Liver (tissue), 9 donors: Measurements from ENCODE around the gene SLC25A38. TPM values are rescaled to one million over a fixed set of nuclear protein-coding genes. Genes with fewer than 3 reads are reported as not detected.

Experiments used
- DNase-seq: peaks from one replicate; pipeline ENCODE4 v3.0.0-alpha.2; 2017; ENCODE audit warnings: low spot score
- H3K27ac ChIP-seq, 2 donors: one replicate each; pipeline ENCODE4 v1.7.0; 2013; ENCODE audit warnings: inconsistent platforms in 2 of 2, low read length in 2 of 2, control low read depth in 1 of 2, low read depth in 1 of 2, mild to moderate bottlenecking in 1 of 2
- H3K27me3 ChIP-seq, 4 donors: one replicate each; pipeline versions ENCODE4 v1.6.1 to v1.7.0; 2013; ENCODE audit warnings: low read length in 3 of 4, inconsistent platforms in 1 of 4, mild to moderate bottlenecking in 1 of 4, moderate library complexity in 1 of 4; ENCODE audit not compliant: control insufficient read depth in 4 of 4, insufficient read depth in 4 of 4
- H3K36me3 ChIP-seq, 4 donors: one replicate each; pipeline versions ENCODE4 v1.6.1 to v1.7.0; 2013; ENCODE audit warnings: low read length in 3 of 4, mild to moderate bottlenecking in 3 of 4, low read depth in 1 of 4, moderate library complexity in 1 of 4; ENCODE audit not compliant: control insufficient read depth in 4 of 4, insufficient read depth in 3 of 4
- H3K4me1 ChIP-seq, 4 donors: one replicate each; pipeline versions ENCODE4 v1.6.1 to v1.7.0; 2013; ENCODE audit warnings: low read length in 3 of 4, mild to moderate bottlenecking in 3 of 4, moderate library complexity in 1 of 4; ENCODE audit not compliant: control insufficient read depth in 4 of 4, insufficient read depth in 4 of 4
- H3K4me3 ChIP-seq, 3 donors: one replicate each; pipeline versions ENCODE4 v1.6.1 to v1.7.0; 2013; ENCODE audit warnings: low read length in 3 of 3, control low read depth in 1 of 3, low read depth in 1 of 3, mild to moderate bottlenecking in 1 of 3
- H3K9ac ChIP-seq, 2 donors: one replicate each; pipeline ENCODE4 v1.7.0; 2013; ENCODE audit warnings: low read length in 2 of 2, mild to moderate bottlenecking in 2 of 2, moderate library complexity in 2 of 2, control low read depth in 1 of 2, low read depth in 1 of 2
- H3K9me3 ChIP-seq, 4 donors: one replicate each; pipeline versions ENCODE4 v1.6.1 to v1.7.0; 2013; ENCODE audit warnings: low read length in 3 of 4; ENCODE audit not compliant: control insufficient read depth in 4 of 4
- ATF3 ChIP-seq: IDR thresholded peaks from 2 replicates; pipeline ENCODE4 v1.6.1; 2016; ENCODE audit warnings: antibody characterized with exemption
- CTCF ChIP-seq: fragments of 150-350 bp; IDR thresholded peaks from 2 replicates; pipeline ENCODE4 v1.5.1; 2017; ENCODE audit warnings: improper control_type of control experiment, low read depth, low read length; ENCODE audit not compliant: missing input control
- EGR1 ChIP-seq, 2 donors: IDR thresholded peaks; 2 replicates each; pipeline ENCODE4 v1.6.1; 2016 to 2018; ENCODE audit warnings: antibody characterized with exemption in 2 of 2, low read depth in 2 of 2
- FOXA1 ChIP-seq: IDR thresholded peaks from 2 replicates; pipeline ENCODE4 v1.6.1; 2016; ENCODE audit warnings: antibody characterized with exemption
- FOXA2 ChIP-seq: IDR thresholded peaks from 2 replicates; pipeline ENCODE4 v1.6.1; 2016; ENCODE audit warnings: antibody characterized with exemption
- GABPA ChIP-seq, 2 donors: IDR thresholded peaks in 1 of 2; conservative IDR thresholded peaks in 1 of 2; 2 replicates each; pipeline ENCODE4 v1.6.1; 2016; ENCODE audit warnings: antibody characterized with exemption in 2 of 2, mild to moderate bottlenecking in 1 of 2, moderate library complexity in 1 of 2
- HNF4A ChIP-seq, 2 donors: conservative IDR thresholded peaks; 2 replicates each; pipeline ENCODE4 v1.6.1; 2016; ENCODE audit warnings: antibody characterized with exemption in 2 of 2, mild to moderate bottlenecking in 2 of 2
- HNF4G ChIP-seq: IDR thresholded peaks from 2 replicates; pipeline ENCODE4 v1.6.1; 2016; ENCODE audit warnings: antibody characterized with exemption
- JUND ChIP-seq, 2 donors: IDR thresholded peaks; 2 replicates each; pipeline ENCODE4 v1.6.1; 2016; ENCODE audit warnings: antibody characterized with exemption in 2 of 2
- NR2F2 ChIP-seq: IDR thresholded peaks from 2 replicates; pipeline ENCODE4 v1.6.1; 2016; ENCODE audit warnings: antibody characterized with exemption
- RAD21 ChIP-seq, 2 donors: IDR thresholded peaks; 2 replicates each; pipeline ENCODE4 v1.6.1; 2016; ENCODE audit warnings: antibody characterized with exemption in 2 of 2, mild to moderate bottlenecking in 2 of 2
- RXRA ChIP-seq, 2 donors: IDR thresholded peaks; 2 replicates each; pipeline ENCODE4 v1.6.1; 2017 to 2018; ENCODE audit warnings: antibody characterized with exemption in 2 of 2, mild to moderate bottlenecking in 1 of 2
- SP1 ChIP-seq: IDR thresholded peaks from 2 replicates; pipeline ENCODE4 v1.6.1; 2018; ENCODE audit warnings: antibody characterized with exemption, mild to moderate bottlenecking
- TAF1 ChIP-seq: conservative IDR thresholded peaks from 2 replicates; pipeline ENCODE4 v1.6.1; 2016; ENCODE audit warnings: antibody characterized with exemption, mild to moderate bottlenecking
- YY1 ChIP-seq: IDR thresholded peaks from 2 replicates; pipeline ENCODE4 v1.6.1; 2016; ENCODE audit warnings: antibody characterized with exemption, mild to moderate bottlenecking
- ZBTB33 ChIP-seq: IDR thresholded peaks from 2 replicates; pipeline ENCODE4 v1.6.1; 2016; ENCODE audit warnings: antibody characterized with exemption
- WGBS: extraction: QIAGEN DNeasy Blood & Tissue Kit; methylation state at CpG from one replicate; pipeline ENCODE4 v1.1.7; 2013; 5-methylcytosine and 5-hydroxymethylcytosine counted together
- polyA plus RNA-seq, 2 donors: library from polyadenylated mRNA; stranded (reverse) in 1 of 2; unstranded in 1 of 2; fragments of 200-250 nt in 1 of 2; fragments of >200 nt in 1 of 2; fragmentation: Nextera tagmentation in 1 of 2; extraction: Ambion mirVana in 1 of 2; gene quantifications; one replicate each; pipeline versions ENCODE4 v1.2.1 to v1.2.3, GENCODE V29; 2013 to 2015
- total RNA-seq, 2 donors: library from RNA; depleted of rRNA; stranded (reverse); fragments of >200 nt; gene quantifications; one replicate each; pipeline ENCODE4 v1.2.3, GENCODE V29; 2014
- TF ChIP-seq, protein P1 (sequence below): IDR thresholded peaks from 2 replicates; pipeline ENCODE4 v1.6.1; 2016; ENCODE audit warnings: antibody characterized with exemption
- TF ChIP-seq, protein P2 (sequence below): IDR thresholded peaks from 2 replicates; pipeline ENCODE4 v1.6.1; 2016; ENCODE audit warnings: antibody characterized with exemption, mild to moderate bottlenecking
- donor health status: healthy.
- donor health status: healthy.
- donor health status: healthy.
- donor health status: healthy.
- donor health status: healthy.

The SLC25A38 gene
- total and polyA plus RNA-seq, 4 donors: 19.8 to 44.4 (median 24.3) TPM

GRCh38 chr3:39435006-39435748 lies 52.0 kb downstream of the SLC25A38 start:
- DNase-seq: no peak
- H3K9me3 ChIP-seq: no peaks in the 10 kb centered on the region
- H3K4me3 ChIP-seq: no peak overlapping the region
- H3K27ac ChIP-seq: no peak overlapping the region
- no peaks in the 10 kb centered on the region for H3K27me3 ChIP-seq
- TF ChIP-seq, protein P1, sequence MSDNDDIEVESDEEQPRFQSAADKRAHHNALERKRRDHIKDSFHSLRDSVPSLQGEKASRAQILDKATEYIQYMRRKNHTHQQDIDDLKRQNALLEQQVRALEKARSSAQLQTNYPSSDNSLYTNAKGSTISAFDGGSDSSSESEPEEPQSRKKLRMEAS: no peak
- no peak for TF ChIP-seq JUND (IDR thresholded peaks at IDR 0.05)
- no peak for TF ChIP-seq HNF4G
- TF ChIP-seq, protein P2, sequence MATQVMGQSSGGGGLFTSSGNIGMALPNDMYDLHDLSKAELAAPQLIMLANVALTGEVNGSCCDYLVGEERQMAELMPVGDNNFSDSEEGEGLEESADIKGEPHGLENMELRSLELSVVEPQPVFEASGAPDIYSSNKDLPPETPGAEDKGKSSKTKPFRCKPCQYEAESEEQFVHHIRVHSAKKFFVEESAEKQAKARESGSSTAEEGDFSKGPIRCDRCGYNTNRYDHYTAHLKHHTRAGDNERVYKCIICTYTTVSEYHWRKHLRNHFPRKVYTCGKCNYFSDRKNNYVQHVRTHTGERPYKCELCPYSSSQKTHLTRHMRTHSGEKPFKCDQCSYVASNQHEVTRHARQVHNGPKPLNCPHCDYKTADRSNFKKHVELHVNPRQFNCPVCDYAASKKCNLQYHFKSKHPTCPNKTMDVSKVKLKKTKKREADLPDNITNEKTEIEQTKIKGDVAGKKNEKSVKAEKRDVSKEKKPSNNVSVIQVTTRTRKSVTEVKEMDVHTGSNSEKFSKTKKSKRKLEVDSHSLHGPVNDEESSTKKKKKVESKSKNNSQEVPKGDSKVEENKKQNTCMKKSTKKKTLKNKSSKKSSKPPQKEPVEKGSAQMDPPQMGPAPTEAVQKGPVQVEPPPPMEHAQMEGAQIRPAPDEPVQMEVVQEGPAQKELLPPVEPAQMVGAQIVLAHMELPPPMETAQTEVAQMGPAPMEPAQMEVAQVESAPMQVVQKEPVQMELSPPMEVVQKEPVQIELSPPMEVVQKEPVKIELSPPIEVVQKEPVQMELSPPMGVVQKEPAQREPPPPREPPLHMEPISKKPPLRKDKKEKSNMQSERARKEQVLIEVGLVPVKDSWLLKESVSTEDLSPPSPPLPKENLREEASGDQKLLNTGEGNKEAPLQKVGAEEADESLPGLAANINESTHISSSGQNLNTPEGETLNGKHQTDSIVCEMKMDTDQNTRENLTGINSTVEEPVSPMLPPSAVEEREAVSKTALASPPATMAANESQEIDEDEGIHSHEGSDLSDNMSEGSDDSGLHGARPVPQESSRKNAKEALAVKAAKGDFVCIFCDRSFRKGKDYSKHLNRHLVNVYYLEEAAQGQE: no peak
- TF ChIP-seq YY1: no peak
- TF ChIP-seq HNF4A (conservative IDR thresholded peaks at IDR 0.05): no peak
- TF ChIP-seq SP1: no peak
- no peak for TF ChIP-seq ZBTB33
- TF ChIP-seq RXRA (IDR thresholded peaks at IDR 0.05): no peak
- TF ChIP-seq TAF1: no peak
- no peak for TF ChIP-seq NR2F2
- TF ChIP-seq CTCF: no peak
- TF ChIP-seq RAD21 (IDR thresholded peaks at IDR 0.05): no peak
- TF ChIP-seq ATF3: no peak
- TF ChIP-seq EGR1 (IDR thresholded peaks at IDR 0.05; ENCODE audit: low read depth in 2 of 2): no peak
- TF ChIP-seq FOXA2: no peak
- TF ChIP-seq GABPA (IDR thresholded peaks at IDR 0.05 in 1 of 2, conservative IDR thresholded peaks at IDR 0.05 in 1 of 2): no peak
- TF ChIP-seq FOXA1: no peak
- H3K9ac ChIP-seq: no peak overlapping the region
- peaks cover 0 to 2% (median 0%) of the 10 kb centered on the region in 4 donors for H3K4me1 ChIP-seq
- 77% methylated on average over 1 of the region's 1 CpG for WGBS
- no peaks in the 10 kb centered on the region for H3K36me3 ChIP-seq
